Left cardiac atrium (tissue), 4 donors: ENCODE data around the gene RPS3A. TPM values are rescaled to one million over a fixed set of nuclear protein-coding genes. Genes with fewer than 3 reads are reported as not detected.
"Not testable (repeated sequence)": the region's sequence is repeated elsewhere in the genome, so short reads cannot be mapped to it uniquely, and the experiment has no call there.

Experiments
- ATAC-seq, 2 donors: fragments of 200-7000 bp; cut with Tn5 transposase; one replicate each; pipeline ENCODE4 v1.9.1; 2020; ENCODE audit warnings: mild to moderate bottlenecking in 2 of 2, moderate library complexity in 2 of 2
- DNase-seq: peaks from one replicate; pipeline ENCODE4 v3.0.0-alpha.2; 2020
- intact Hi-C, 2 donors: fragments of 100-400 bp; cut with DNase I; formaldehyde crosslinking; loops; one replicate each; pipeline versions ENCODE4 v1.14.1 to v1.15.1; 2022 to 2023
- long read RNA-seq: library from polyadenylated mRNA; unstranded; transcript quantifications from one replicate; pipeline ENCODE4 v2.0.0, GENCODE V29; 2021
- total RNA-seq, 2 donors: library from RNA; stranded (reverse); fragmentation: NEBNext Ultra II Directional; extraction: Animal tissue kit (Norgen Biotek cat#: 25700); gene quantifications; one replicate each; pipeline ENCODE4 v1.2.1, GENCODE V29; 2021
- donor health status: DM: no; HTN: yes; CAD: no.
- donor health status: DM: no; HTN: yes; CAD: no; lungs with severe emphysema.
- donor health status: DM: yes; HTN: yes; CAD: no.
- donor health status: Dilated cardiomyopathy.

Gene RPS3A
- 1,000 to 10,000 TPM; 1,101 to 1,193 TPM for total RNA-seq
- long read RNA-seq, transcript RPS3A-201 (6 exons, 934 nt): major isoform, 432 of 460 reads
- long read RNA-seq, partial matches to known transcripts: 10 of 460 reads
- long read RNA-seq, other reads (novel, unspliced or antisense): 15 of 460 reads

- peak; percentile 96 for DNase-seq
- intact Hi-C loops: no loop called here
- ATAC-seq: peak; percentile 95 to 99
Observed at GRCh38 chr4:151099229-151099975, at the start of gene RPS3A. Gene RPS3A (plus strand): TSS chr4:151099628. CDS start chr4:151099653, 25 bp downstream.

GRCh38 chr4:151052785-151053184 lies 46.6 kb upstream of the RPS3A start:
- ATAC-seq (no peak), DNase-seq (no peak)
- intact Hi-C loops: no loop called here

GRCh38 chr4:151055539-151055938 lies 43.9 kb upstream of the RPS3A start:
- intact Hi-C loops: no loop called here
- ATAC-seq (no peak), DNase-seq (no peak)

- intact Hi-C loops, DNase-seq, ATAC-seq: not testable (repeated sequence)
Observed at GRCh38 chr4:151063143-151063542, 36.3 kb upstream of the RPS3A start.

GRCh38 chr4:151067316-151067970 lies 32.0 kb upstream of the RPS3A start:
- no peak for ATAC-seq

GRCh38 chr4:151074416-151074916 lies 25.0 kb upstream of the RPS3A start:
- ATAC-seq (no peak), DNase-seq (no peak)
- intact Hi-C loops: no loop called here

More at GRCh38 chr4:151067316-151067970, 32.0 kb upstream of the RPS3A start:
- intact Hi-C loops: no loop called here
- no peak for DNase-seq

GRCh38 chr4:151077978-151078377 lies 21.4 kb upstream of the RPS3A start:
- DNase-seq, intact Hi-C loops, ATAC-seq: not testable (repeated sequence)

GRCh38 chr4:151087467-151087866 lies 12.0 kb upstream of the RPS3A start:
- DNase-seq (no peak), ATAC-seq (no peak)
- intact Hi-C loops: no loop called here

- DNase-seq (no peak), ATAC-seq (no peak)
- intact Hi-C loops: no loop called here
Observed at GRCh38 chr4:151091047-151091446, 8.4 kb upstream of the RPS3A start.

- intact Hi-C loops: no loop called here
- ATAC-seq (no peak), DNase-seq (no peak)
Observed at GRCh38 chr4:151092488-151092887, 6.9 kb upstream of the RPS3A start.

- intact Hi-C loops: no loop called here
Observed at GRCh38 chr4:151093203-151093602, 6.2 kb upstream of the RPS3A start.

GRCh38 chr4:151094290-151094751 lies 5.1 kb upstream of the RPS3A start:
- intact Hi-C loops: no loop called here
- ATAC-seq: no peak
- DNase-seq: no peak

More at GRCh38 chr4:151093203-151093602, 6.2 kb upstream of the RPS3A start:
- DNase-seq (no peak), ATAC-seq (no peak)

GRCh38 chr4:151095142-151095541 lies 4.3 kb upstream of the RPS3A start:
- DNase-seq (no peak), ATAC-seq (no peak)
- intact Hi-C loops: no loop called here

GRCh38 chr4:151097759-151098158 lies 1.7 kb upstream of the RPS3A start:
- intact Hi-C loops: no loop called here
- no peak for ATAC-seq

GRCh38 chr4:151098979-151099228 lies 524 bp upstream of the RPS3A start:
- DNase-seq (no peak), ATAC-seq (peak; percentile 0 to 17)
- intact Hi-C loops: no loop called here

More at GRCh38 chr4:151097759-151098158, 1.7 kb upstream of the RPS3A start:
- DNase-seq: no peak

- ATAC-seq (peak; percentile 36 to 44), DNase-seq (no peak)
- intact Hi-C loops: no loop called here
Observed at GRCh38 chr4:151099976-151100417, 569 bp downstream of the RPS3A start.

GRCh38 chr4:151100531-151100930 lies 1.1 kb downstream of the RPS3A start:
- intact Hi-C loops: no loop called here
- no peak for ATAC-seq

GRCh38 chr4:151103758-151104157 lies 4.3 kb downstream of the RPS3A start:
- intact Hi-C loops: no loop called here
- DNase-seq (no peak), ATAC-seq (no peak)

More at GRCh38 chr4:151100531-151100930, 1.1 kb downstream of the RPS3A start:
- DNase-seq: no peak

- DNase-seq: no peak
- intact Hi-C loops: no loop called here
- no peak for ATAC-seq
Observed at GRCh38 chr4:151104621-151105020, 5.2 kb downstream of the RPS3A start.

- intact Hi-C loops: no loop called here
- ATAC-seq (peak in 1 of 2 donors; percentile 15), DNase-seq (no peak)
Observed at GRCh38 chr4:151105454-151106032, 6.1 kb downstream of the RPS3A start.
